GM03348 (cell line): Measurements from ENCODE around the gene PTCD1.
"Not testable (repeated sequence)": the region's sequence is repeated elsewhere in the genome, so short reads cannot be mapped to it uniquely, and the experiment has no call there.

Experiments used
- DNase-seq: peaks from one replicate; pipeline ENCODE4 v3.0.0; 2012; ENCODE audit warnings: low spot score

The PTCD1 gene

DNA sequence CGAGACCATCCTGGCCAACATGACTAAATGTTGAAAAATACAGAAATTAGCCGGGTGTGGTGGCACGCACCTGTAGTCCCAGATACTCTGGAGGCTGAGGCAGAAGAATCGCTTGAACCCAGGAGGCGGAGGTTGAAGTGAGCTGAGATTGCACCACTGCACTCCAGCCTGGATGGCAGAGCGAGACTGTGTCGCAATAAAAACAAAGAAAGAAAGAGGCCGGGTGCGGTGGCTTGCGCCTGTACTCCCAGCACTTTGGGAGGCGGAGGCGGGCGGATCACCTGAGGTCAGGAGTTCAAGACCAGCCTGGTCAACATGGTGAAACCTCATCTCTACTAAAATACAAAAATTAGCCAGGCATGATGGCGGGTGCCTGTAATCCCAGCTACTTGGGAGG, 51.4 kb downstream of the PTCD1 start:
- not testable (repeated sequence) for DNase-seq

GRCh38 chr7:99386584-99387238, 51.9 kb downstream of the PTCD1 start:
- DNase-seq = no peak

DNA sequence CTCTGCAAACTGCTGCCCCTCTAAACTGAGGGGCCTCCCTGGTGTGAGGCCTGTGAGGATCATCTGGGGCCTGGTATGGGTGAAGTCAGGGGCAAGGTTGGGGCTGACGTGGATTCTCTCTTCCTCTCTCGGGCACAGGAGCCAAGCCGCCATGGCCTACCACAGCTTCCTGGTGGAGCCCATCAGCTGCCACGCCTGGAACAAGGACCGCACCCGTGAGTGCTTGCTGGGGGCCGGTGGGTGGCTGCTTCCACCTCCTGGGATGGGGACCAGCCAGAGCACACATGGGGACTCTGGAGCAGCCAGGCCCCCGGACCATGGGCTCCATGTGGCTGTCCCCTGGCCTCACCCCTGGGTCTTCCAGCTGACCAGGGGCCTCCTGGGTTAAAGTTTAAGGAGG, 53.0 kb downstream of the PTCD1 start:
- DNase-seq = no peak

GRCh38 chr7:99384523-99384922, 54.1 kb downstream of the PTCD1 start:
- DNase-seq = no peak

- DNase-seq = no peak
Observed at GRCh38 chr7:99383791-99384370, 54.7 kb downstream of the PTCD1 start.

DNA sequence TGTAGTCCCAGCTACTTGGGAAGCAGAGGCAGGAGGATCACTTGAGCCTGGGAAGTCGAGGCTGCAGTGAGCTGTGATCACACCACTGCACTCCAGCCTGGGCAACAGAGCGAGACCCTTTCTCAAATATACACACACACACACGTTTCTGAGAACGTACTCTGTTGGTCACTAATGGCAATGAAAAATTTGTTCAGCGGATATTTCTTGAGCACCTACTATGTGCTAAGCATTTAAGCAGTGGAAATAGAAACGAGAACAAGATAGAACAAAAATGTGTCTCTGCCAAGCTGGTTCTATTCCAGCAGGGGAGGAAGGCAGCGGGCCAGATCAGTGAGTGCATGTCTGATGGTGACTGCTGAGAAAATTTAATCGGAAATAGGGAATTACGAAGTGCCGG, 55.4 kb downstream of the PTCD1 start:
- DNase-seq = no peak

- DNase-seq = no peak
Observed at GRCh38 chr7:99381664-99382075, 56.9 kb downstream of the PTCD1 start.

GRCh38 chr7:99380823-99381663, 57.6 kb downstream of the PTCD1 start:
- no peak for DNase-seq

DNA sequence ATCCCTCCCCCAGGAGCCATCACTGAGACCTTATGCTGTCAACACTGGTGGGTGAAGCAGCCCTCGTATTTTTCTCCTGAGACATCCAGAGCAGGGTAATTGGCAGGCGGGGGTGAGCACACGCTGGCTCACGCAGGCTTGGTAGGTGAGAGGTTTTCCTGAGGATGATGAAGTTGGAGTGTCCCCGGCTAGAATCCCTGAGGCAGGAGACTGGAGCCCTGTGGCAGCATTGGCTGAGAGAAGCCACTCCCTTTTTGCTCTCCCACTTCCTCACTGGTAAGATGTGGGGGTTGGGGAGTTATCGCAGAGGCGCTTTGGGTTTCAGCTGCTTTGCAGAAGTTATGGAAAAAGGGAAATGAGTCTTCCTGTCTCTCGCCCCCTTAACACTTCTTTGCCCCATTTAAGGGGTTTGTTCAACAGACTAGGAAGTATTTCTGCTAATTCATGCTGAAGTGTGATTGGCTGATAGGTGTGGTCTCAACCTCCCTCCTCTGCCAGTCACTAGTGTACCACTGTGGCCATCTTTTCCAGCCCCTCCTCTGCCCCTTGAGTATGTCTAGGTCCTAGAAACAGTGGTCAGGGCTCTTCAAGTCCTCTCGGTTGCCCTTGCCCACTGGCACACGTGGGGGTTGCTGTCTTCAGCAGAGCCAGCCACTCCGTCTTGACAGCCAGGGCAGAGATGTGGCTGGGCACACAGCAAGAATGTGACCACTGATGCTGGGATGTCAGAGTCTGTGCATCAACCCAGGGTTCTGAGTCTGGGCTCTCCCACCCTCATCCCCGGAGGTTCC, 58.4 kb downstream of the PTCD1 start:
- DNase-seq = peak; percentile 54

- not testable (repeated sequence) for DNase-seq
Observed at GRCh38 chr7:99379693-99380031, 58.9 kb downstream of the PTCD1 start.

GRCh38 chr7:99379043-99379577, 59.5 kb downstream of the PTCD1 start:
- DNase-seq = peak; percentile 93

DNA sequence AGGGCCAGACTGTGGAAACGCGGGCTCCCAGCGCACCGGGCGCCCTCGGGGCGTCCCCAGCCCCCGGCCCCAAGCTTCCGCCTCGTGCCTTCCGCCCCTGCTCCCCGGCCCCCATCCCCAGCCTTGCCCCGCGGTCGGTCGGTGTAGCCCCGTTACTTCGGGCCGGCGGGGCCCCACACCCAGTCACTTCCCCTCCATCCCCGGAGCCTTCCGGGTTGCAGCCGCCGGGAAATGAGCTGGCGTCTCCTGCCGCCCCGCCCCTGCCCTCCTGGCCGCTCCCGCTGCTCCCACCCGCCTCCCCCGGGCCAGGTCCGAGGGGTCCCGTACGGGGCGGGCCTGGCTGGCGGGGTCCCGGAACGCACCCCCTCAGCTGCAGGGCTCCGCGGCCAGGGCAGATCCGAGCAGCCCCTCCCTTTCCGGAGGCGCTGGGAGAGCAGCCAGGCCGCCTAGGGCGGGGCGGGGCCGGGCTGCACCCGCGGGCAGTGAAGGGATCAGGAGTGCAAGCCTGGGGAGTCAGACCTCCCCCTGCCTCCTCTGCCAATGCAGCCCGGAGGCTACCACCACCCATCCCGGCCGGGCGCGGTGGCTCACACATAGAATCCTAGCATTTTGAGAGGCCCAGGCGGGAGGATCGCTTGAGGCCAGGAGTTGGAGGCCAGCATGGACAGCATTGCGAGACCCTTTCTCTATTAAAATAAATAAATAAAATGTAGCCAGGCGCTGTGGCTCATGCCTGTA, 63.4 kb downstream of the PTCD1 start:
- peak; percentile 95 for DNase-seq

DNA sequence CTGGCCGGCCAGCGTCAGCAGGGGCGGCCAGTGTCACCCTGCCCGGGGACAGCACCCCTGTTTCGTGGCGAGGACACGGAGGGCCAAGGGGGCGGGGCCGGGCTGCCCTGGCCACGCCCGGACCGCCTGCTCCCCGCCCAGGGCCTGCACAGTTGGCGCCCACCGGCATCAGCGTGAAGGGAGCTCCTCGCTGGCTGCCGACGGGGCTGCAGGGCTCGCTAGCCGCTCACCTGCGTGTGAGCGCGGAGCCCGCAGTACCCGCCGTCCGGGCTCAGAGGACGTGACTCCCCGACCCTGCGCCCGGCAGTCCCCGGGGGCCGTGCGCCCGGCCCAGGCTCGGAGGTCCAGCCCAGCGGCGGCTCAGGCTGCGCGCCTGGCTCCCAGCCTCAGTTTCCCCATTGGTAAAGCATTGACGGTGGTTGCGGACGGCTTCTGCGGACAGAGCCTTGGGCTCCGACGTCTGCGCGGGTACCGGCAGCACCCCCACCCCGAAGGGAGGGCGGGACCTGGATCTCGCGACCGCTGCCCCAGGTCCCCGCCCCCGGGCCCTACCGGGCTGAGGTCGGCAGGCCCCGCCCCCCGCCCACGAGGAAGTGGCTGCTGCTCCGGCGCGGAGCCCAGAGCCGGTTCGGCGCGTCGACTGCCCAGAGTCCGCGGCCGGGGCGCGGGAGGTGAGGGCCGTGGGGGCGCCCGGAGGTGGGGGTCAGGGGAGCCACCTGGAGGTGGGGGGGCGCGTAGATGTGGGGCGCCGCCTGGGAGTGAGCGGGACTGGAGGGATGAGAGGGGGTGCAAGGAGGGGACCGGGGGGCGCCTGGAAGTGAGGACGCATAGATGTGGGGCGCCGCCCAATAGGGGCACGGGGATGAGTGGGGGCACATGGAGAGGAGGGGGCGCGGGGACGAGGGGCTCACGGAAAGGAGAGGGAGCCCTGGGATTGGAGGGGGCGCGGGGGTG, 64.2 kb downstream of the PTCD1 start, which contains the start of gene ARPC1B:
Gene ARPC1B, plus strand, starts transcription at position 620 of the 954 bp plus-strand sequence. CDS start 10,985 bp downstream, outside the sequence.
- peak; percentile 98 for DNase-seq

- DNase-seq = no peak
Observed at GRCh38 chr7:99373091-99374066, 65.2 kb downstream of the PTCD1 start.

GRCh38 chr7:99372275-99373090, 66.1 kb downstream of the PTCD1 start:
- peak; percentile 64 for DNase-seq

GRCh38 chr7:99371376-99371920, 67.2 kb downstream of the PTCD1 start:
- DNase-seq = no peak

DNA sequence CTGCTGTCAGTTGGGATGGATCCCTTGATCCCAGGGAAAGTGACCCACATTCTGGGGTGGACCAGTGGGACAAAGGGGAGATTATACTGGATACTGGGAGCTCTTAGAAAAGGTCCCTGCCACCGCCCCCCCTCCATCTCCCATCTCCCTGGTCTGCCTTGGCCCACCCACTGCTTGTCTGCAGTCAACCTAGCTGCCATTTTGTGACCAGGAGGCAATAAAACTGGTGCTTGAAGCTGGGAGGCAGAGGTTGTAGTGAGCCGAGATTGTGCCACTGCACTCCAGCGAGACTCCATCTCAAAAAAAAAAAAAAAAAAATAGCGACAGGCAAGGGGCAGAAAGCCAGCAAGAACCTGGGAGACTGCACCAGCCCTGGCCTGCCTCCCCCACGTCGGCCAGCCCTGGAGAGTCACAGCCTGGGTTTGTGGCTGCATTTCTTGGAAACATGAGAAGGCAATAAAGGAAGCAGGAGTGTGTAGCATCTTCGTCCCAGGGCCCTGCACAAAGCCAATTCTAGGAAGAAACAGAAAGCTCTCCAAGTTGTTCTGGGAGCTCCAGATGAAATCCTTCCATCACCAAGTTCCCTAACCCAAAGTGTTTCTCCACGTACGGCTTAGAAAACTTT, 68.7 kb downstream of the PTCD1 start:
- peak; percentile 53 for DNase-seq
